Endodermal cell (in vitro differentiated cells): Measurements from ENCODE around the gene PTGR1. TPM values are rescaled to one million over a fixed set of nuclear protein-coding genes. Genes with fewer than 3 reads are reported as not detected.
A peak's percentile ranks its signal among the peaks of the same experiment; 100 is the strongest.

Source experiments
- DNase-seq: peaks from one replicate; pipeline ENCODE4 v3.0.0-alpha.2; 2017
- H3K27ac ChIP-seq: 2 replicates; pipeline ENCODE4 v1.5.1; 2013; ENCODE audit warnings: mild to moderate bottlenecking, low read depth, low read length, moderate library complexity
- H3K27me3 ChIP-seq: 2 replicates; pipeline ENCODE4 v1.6.1; 2013; ENCODE audit warnings: mild to moderate bottlenecking, low read length, moderate library complexity; ENCODE audit not compliant: insufficient read depth, control insufficient read depth, poor library complexity, severe bottlenecking
- H3K36me3 ChIP-seq: 2 replicates; pipeline ENCODE4 v1.7.0; 2013; ENCODE audit warnings: mild to moderate bottlenecking, low read length, moderate library complexity; ENCODE audit not compliant: control insufficient read depth, insufficient read depth
- H3K4me1 ChIP-seq: one replicate; pipeline ENCODE4 v1.7.0; 2013; ENCODE audit warnings: low read length; ENCODE audit not compliant: control insufficient read depth, insufficient read depth
- H3K4me3 ChIP-seq: 2 replicates; pipeline ENCODE4 v1.5.1; 2013; ENCODE audit warnings: mild to moderate bottlenecking, low read length, moderate library complexity
- H3K9ac ChIP-seq: 2 replicates; pipeline ENCODE4 v1.6.1; 2013; ENCODE audit warnings: mild to moderate bottlenecking, low read length, moderate library complexity; ENCODE audit not compliant: poor library complexity, severe bottlenecking; ENCODE audit errors: extremely low read depth
- H3K9me3 ChIP-seq: 2 replicates; pipeline ENCODE4 v1.6.1; 2013; ENCODE audit warnings: mild to moderate bottlenecking, low read length, moderate library complexity; ENCODE audit not compliant: control insufficient read depth
- H3K27ac Mint-ChIP-seq: 2 replicates; pipeline ENCODE4 v1.8.0; 2020; ENCODE audit warnings: mixed read lengths
- H3K27me3 Mint-ChIP-seq: 2 replicates; pipeline ENCODE4 v1.8.0; 2021; ENCODE audit warnings: mild to moderate bottlenecking, mixed read lengths; ENCODE audit not compliant: insufficient read depth
- H3K36me3 Mint-ChIP-seq: 2 replicates; pipeline ENCODE4 v1.8.0; 2020; ENCODE audit warnings: low read depth, mixed read lengths
- H3K4me1 Mint-ChIP-seq: 2 replicates; pipeline ENCODE4 v1.8.0; 2020; ENCODE audit warnings: mixed read lengths
- H3K4me3 Mint-ChIP-seq: 2 replicates; pipeline ENCODE4 v1.8.0; 2020; ENCODE audit warnings: mild to moderate bottlenecking, moderate library complexity, mixed read lengths
- H3K9me3 Mint-ChIP-seq: 2 replicates; pipeline ENCODE4 v1.8.0; 2020; ENCODE audit warnings: mild to moderate bottlenecking, mixed read lengths
- WGBS, 2 experiments: methylation state at CpG; one replicate each; pipeline versions ENCODE4 v1.1.5 to v1.1.7; 2013; ENCODE audit warnings: missing lambda C conversion rate in 2 of 2, mixed read lengths in 1 of 2; ENCODE audit not compliant: insufficient coverage in 1 of 2, insufficient read length in 1 of 2; 5-methylcytosine and 5-hydroxymethylcytosine counted together
- total RNA-seq, 2 donors: library from RNA; stranded (reverse); fragmentation: NEBNext Ultra II Directional in 1 of 2; extraction: Animal tissue kit (Norgen Biotek cat#: 25700) in 1 of 2; gene quantifications; 2 replicates in 1 of 2; 3 replicates in 1 of 2; pipeline ENCODE4 v1.2.1, GENCODE V29; 2021
- TF ChIP-seq, protein P1 (sequence below): fragments of 200-600 bp; sonication (generic); conservative IDR thresholded peaks from 2 replicates; pipeline ENCODE4 v1.5.0; 2021; ENCODE audit warnings: antibody characterized with exemption, mild to moderate bottlenecking

The PTGR1 gene
- total RNA-seq, 2 donors from 2014 or later: 204 to 442 TPM

DNA sequence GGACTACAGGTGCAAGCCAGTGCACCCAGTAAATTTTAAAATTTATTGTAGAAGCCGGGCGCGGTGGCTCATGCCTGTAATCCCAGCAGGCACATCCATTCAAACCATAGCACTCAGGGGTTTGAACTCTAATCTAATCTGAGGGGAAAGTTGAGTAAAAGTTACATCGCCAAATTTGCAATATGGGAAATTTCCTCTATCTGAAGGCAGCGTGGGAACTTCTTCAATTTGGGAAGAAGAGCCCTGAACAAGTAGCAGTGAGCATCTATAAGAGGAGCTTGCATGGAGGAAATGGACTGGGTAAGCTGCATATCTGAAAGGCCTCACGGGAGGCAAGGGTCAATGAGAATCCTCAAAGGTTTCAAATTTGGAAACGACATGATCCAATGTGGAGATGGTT, 29.0 kb upstream of the PTGR1 start:
- Histone ChIP-seq H3K4me3 (no peak overlapping the region), H3K27me3 (no peaks in the 10 kb centered on the region), H3K4me1 (no peaks in the 10 kb centered on the region), H3K9ac (no peak overlapping the region), H3K36me3 (no peaks in the 10 kb centered on the region), H3K27ac (no peak overlapping the region), H3K9me3 (no peaks in the 10 kb centered on the region)
- peaks cover 1% of the 10 kb centered on the region for H3K9me3 Mint-ChIP-seq
- WGBS, 2 experiments: 90 to 97% methylated on average over 3 to 7 of the region's 7 CpGs
- H3K4me1 Mint-ChIP-seq: peaks cover 20% of the 10 kb centered on the region
- no peaks in the 10 kb centered on the region for H3K36me3 Mint-ChIP-seq
- H3K27ac Mint-ChIP-seq: no peak overlapping the region
- no peak overlapping the region for H3K4me3 Mint-ChIP-seq
- TF ChIP-seq, protein P1, sequence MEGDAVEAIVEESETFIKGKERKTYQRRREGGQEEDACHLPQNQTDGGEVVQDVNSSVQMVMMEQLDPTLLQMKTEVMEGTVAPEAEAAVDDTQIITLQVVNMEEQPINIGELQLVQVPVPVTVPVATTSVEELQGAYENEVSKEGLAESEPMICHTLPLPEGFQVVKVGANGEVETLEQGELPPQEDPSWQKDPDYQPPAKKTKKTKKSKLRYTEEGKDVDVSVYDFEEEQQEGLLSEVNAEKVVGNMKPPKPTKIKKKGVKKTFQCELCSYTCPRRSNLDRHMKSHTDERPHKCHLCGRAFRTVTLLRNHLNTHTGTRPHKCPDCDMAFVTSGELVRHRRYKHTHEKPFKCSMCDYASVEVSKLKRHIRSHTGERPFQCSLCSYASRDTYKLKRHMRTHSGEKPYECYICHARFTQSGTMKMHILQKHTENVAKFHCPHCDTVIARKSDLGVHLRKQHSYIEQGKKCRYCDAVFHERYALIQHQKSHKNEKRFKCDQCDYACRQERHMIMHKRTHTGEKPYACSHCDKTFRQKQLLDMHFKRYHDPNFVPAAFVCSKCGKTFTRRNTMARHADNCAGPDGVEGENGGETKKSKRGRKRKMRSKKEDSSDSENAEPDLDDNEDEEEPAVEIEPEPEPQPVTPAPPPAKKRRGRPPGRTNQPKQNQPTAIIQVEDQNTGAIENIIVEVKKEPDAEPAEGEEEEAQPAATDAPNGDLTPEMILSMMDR: no peak
- no peak for DNase-seq
- H3K27me3 Mint-ChIP-seq: peaks cover 2% of the 10 kb centered on the region

DNA sequence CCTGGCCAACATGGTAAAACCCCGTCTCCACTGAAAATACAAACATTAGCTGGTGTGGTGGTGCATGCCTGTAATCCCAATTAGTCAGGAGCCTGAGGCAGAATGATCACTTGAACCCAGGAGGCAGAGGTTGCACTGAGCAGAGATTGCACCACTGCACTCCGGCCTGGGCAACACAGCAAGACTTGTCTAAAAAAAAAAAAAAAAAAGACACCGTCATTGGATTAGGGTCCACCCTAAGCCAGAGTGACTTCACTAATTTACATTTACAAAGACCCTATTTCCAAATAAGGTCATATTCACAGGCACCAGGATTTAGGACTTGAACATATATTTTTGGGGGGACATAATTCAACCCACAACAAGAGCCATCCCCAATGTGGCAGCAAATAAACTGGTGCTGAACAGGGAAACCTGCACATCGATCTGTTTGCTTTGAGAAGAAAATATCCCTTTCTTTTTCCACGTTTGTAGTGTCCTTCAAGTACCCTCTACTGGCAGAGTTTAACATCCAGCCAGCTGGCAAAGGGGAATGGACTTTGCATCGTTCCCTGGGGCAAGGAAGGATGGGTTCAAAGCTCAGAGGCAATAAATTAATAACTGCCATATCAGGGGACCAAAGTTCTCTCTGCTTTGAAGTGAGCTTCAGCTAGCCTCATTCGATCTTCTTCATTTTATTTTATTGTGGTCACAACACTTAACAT, 28.0 kb upstream of the PTGR1 start:
- Histone ChIP-seq H3K4me1 (no peaks in the 10 kb centered on the region), H3K36me3 (no peaks in the 10 kb centered on the region), H3K27me3 (no peaks in the 10 kb centered on the region), H3K4me3 (no peak overlapping the region), H3K9me3 (no peaks in the 10 kb centered on the region), H3K27ac (no peak overlapping the region), H3K9ac (no peak overlapping the region)
- TF ChIP-seq, protein P1: no peak
- no peak for DNase-seq
- H3K9me3 Mint-ChIP-seq: peaks cover 7% of the 10 kb centered on the region
- H3K4me1 Mint-ChIP-seq: peaks cover 16% of the 10 kb centered on the region
- H3K36me3 Mint-ChIP-seq: no peaks in the 10 kb centered on the region
- H3K27me3 Mint-ChIP-seq: peaks cover 2% of the 10 kb centered on the region
- no peak overlapping the region for H3K27ac Mint-ChIP-seq
- no peak overlapping the region for H3K4me3 Mint-ChIP-seq
- 81 to 83% methylated on average over 5 to 7 of the region's 7 CpGs for WGBS, 2 experiments

DNA sequence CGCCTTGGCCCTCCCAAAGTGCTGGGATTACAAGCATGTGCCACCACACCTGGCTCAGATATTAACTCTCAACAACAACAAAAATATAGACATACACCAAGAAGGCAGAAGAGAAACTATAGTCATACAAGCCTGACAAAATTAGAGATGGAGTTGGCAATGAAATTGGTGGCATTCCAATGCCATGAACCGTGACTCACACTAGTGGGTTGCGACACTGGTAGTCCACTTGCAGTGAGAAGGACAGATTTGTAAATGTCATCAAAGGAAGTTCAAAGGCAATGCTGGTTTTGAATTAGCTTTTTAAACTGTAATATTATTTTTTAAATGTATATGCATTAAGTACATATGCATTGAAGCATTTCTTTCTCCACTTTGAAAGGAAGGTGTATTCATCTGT, 23.2 kb upstream of the PTGR1 start:
- no peak for DNase-seq
- Histone ChIP-seq H3K36me3 (no peaks in the 10 kb centered on the region), H3K4me3 (no peak overlapping the region), H3K27ac (no peak overlapping the region), H3K9me3 (no peaks in the 10 kb centered on the region), H3K27me3 (no peaks in the 10 kb centered on the region), H3K4me1 (no peaks in the 10 kb centered on the region), H3K9ac (no peak overlapping the region)
- no peaks in the 10 kb centered on the region for H3K36me3 Mint-ChIP-seq
- no peaks in the 10 kb centered on the region for H3K27me3 Mint-ChIP-seq
- H3K4me1 Mint-ChIP-seq: peaks cover 9% of the 10 kb centered on the region
- peak overlapping the region; percentile 87 for H3K27ac Mint-ChIP-seq
- H3K4me3 Mint-ChIP-seq: no peak overlapping the region
- WGBS, 2 experiments: 91 to 100% methylated on average over 2 to 3 of the region's 3 CpGs
- peaks cover 22% of the 10 kb centered on the region for H3K9me3 Mint-ChIP-seq
- TF ChIP-seq, protein P1: no peak
